ENCODE results near the gene A2M.

The A2M gene

GRCh38 chr12:9072481-9073038 is 43.2 kb downstream of the A2M start:
- no peak overlapping the region for H3K9ac ChIP-seq (ENCODE audit: low read length)
- H3K79me2 ChIP-seq (ENCODE audit: insufficient read depth, low read length), result no peaks in the 10 kb centered on the region
- H3K27me3 ChIP-seq (ENCODE audit: low read length), result no peaks in the 10 kb centered on the region
- H3K27ac ChIP-seq (ENCODE audit: low read depth, low read length), result no peak overlapping the region
- no peaks in the 10 kb centered on the region for H3K9me3 ChIP-seq (ENCODE audit: insufficient read depth, low read length)
- H4K20me1 ChIP-seq (ENCODE audit: low read depth, low read length), result no peaks in the 10 kb centered on the region
- no peak overlapping the region for H3K4me2 ChIP-seq (ENCODE audit: low read depth, low read length, poor library complexity, severe bottlenecking)
- no peak for TF ChIP-seq CTCF (IDR thresholded peaks at IDR 0.05; ENCODE audit: insufficient read depth, low read length, poor library complexity, severe bottlenecking)
- no peaks in the 10 kb centered on the region for H3F3A ChIP-seq (ENCODE audit: insufficient read depth)
- H3K9me2 ChIP-seq (replicated peaks; ENCODE audit: insufficient read depth, low read length), result no peaks in the 10 kb centered on the region
- no peaks in the 10 kb centered on the region for H3K36me3 ChIP-seq (ENCODE audit: low read length)
- H2AFZ ChIP-seq (ENCODE audit: low read depth, low read length, severe bottlenecking), result no peak overlapping the region
- H3K4me3 ChIP-seq (ENCODE audit: insufficient read depth, low read length, poor library complexity, severe bottlenecking), result no peak overlapping the region

- Histone ChIP-seq H3K4me3 (ENCODE audit: insufficient read depth, low read length, poor library complexity, severe bottlenecking) (no peak overlapping the region), H4K20me1 (ENCODE audit: low read depth, low read length) (no peaks in the 10 kb centered on the region), H3K27ac (ENCODE audit: low read depth, low read length) (no peak overlapping the region), H3K4me2 (ENCODE audit: low read depth, low read length, poor library complexity, severe bottlenecking) (no peak overlapping the region), H3K9me3 (ENCODE audit: insufficient read depth, low read length) (no peaks in the 10 kb centered on the region), H3F3A (ENCODE audit: insufficient read depth) (no peaks in the 10 kb centered on the region), H3K9ac (ENCODE audit: low read length) (no peak overlapping the region), H3K9me2 (replicated peaks; ENCODE audit: insufficient read depth, low read length) (no peaks in the 10 kb centered on the region), H3K36me3 (ENCODE audit: low read length) (no peaks in the 10 kb centered on the region), H3K79me2 (ENCODE audit: insufficient read depth, low read length) (no peaks in the 10 kb centered on the region), H3K27me3 (ENCODE audit: low read length) (no peaks in the 10 kb centered on the region), H2AFZ (ENCODE audit: low read depth, low read length, severe bottlenecking) (no peak overlapping the region)
- TF ChIP-seq EZH2phosphoT487 (conservative IDR thresholded peaks at IDR 0.05; ENCODE audit: low read length) (no peak), CTCF (IDR thresholded peaks at IDR 0.05; ENCODE audit: insufficient read depth, low read length, poor library complexity, severe bottlenecking) (no peak)
These were observed 43.8 kb downstream of the A2M start for GRCh38 chr12:9071969-9072368.

- TF ChIP-seq CTCF (IDR thresholded peaks at IDR 0.05; ENCODE audit: insufficient read depth, low read length, poor library complexity, severe bottlenecking), result no peak
- TF ChIP-seq EZH2phosphoT487 (conservative IDR thresholded peaks at IDR 0.05; ENCODE audit: low read length), result no peak
- Histone ChIP-seq H3K36me3 (ENCODE audit: low read length) (no peaks in the 10 kb centered on the region), H3K27ac (ENCODE audit: low read depth, low read length) (no peak overlapping the region), H3K27me3 (ENCODE audit: low read length) (no peaks in the 10 kb centered on the region), H3K4me3 (ENCODE audit: insufficient read depth, low read length, poor library complexity, severe bottlenecking) (no peak overlapping the region), H4K20me1 (ENCODE audit: low read depth, low read length) (no peaks in the 10 kb centered on the region), H3K4me2 (ENCODE audit: low read depth, low read length, poor library complexity, severe bottlenecking) (no peak overlapping the region), H3K9ac (ENCODE audit: low read length) (no peak overlapping the region), H2AFZ (ENCODE audit: low read depth, low read length, severe bottlenecking) (no peak overlapping the region), H3F3A (ENCODE audit: insufficient read depth) (no peaks in the 10 kb centered on the region), H3K79me2 (ENCODE audit: insufficient read depth, low read length) (no peaks in the 10 kb centered on the region), H3K9me2 (replicated peaks; ENCODE audit: insufficient read depth, low read length) (no peaks in the 10 kb centered on the region), H3K9me3 (ENCODE audit: insufficient read depth, low read length) (no peaks in the 10 kb centered on the region)
These were observed 44.2 kb downstream of the A2M start for GRCh38 chr12:9071518-9071917.

Data from SU-DHL-6 (cell line).